HG03064 (cell line): ENCODE measurements around the gene ELL.

Source experiments
- ATAC-seq: cut with Tn5 transposase; IDR thresholded peaks from one replicate; pipeline ENCODE4 v1.9.1; 2021; ENCODE audit warnings: low read depth; ENCODE audit not compliant: unreplicated experiment

ELL gene

DNA sequence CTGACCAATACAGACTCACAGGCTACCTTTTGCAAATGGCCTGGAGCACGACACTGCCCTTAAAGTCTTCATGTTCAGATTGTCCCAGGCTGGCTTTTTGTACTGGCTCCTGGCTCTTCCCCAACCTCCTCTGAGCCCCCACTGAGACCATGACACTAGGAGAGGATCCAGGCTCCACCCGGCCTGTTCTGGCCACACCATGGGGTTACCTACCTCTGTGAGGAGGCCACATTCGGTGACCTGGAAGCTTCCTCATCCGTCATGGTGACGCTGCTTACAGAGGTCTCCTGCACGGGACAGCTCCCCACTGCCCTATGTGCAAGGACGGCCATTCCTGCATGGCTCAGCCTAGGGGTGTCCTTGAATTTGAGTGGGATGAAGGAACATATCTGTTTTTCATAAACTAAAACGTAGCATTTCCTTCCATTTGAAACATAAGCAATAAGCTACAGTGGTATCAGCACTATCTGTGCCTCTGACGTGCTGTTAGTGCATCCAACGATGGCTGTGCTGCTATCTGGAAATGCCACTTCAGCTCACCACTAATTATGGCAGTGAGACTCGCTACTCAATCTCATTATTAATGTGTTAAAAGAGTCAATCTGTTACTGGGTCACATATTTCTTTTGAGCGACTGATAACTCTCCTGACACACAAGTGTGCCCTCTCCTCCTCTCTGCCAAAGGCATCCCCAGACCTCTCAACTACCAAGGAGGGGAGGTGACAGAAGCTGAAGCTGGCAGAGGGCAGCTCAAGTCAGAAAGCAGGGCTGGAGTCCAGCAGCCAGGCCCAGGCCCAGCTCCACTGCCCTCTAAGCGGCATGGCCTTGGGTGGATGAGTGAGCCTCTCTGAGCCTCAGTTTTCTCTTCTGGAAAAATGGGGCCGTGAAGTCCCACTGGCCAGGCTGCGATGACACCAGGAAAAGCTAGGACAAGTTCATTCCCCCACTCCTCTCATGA is 29.6 kb downstream of the ELL start:
- ATAC-seq, result no peak

DNA sequence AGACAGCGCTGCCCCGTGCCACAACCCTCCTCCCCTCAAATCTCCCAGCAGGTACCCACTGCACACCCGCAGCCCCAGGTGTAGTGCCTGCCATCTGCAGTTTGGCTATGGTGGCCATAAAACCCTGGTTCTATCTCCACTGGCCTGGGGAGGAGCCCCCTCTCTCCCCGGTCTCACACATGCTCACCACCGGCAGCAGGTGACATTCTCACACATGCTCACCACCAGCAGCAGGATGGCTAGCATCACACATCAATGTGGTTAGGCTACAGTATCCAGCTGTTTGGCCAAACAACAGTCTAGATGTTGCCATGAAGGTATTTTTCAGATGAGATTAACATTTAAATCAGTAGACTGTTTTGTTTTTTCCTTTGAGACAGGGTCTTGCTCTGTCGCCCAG is 31.1 kb downstream of the ELL start:
- ATAC-seq, result no peak

DNA sequence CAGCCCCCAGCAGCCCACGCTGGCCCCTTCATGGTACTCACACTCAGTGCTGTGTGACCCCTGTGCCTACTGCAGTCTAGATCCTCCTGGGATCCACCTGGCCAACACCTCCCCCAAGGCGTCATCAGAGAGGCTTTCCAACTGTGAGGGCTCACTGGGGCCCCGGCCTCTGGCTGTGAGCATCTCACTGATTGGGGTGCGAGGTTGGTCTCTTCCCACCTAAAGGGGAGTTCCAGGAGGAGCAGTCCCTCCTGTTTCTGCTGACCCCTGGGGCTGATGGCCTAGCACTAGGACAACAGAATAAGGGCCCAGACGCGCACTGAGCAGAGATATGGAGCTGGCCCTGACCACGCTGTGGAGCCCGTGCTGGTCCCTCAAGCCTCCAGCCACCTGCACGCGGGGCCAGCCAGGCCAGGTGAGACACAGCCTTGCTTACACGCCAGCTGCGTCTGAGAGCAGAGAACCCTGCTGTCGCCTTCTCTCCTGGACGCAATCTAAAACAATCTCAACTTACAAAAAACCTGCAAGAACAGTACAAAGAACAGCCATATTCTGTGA is 32.2 kb downstream of the ELL start:
- ATAC-seq, result no peak

DNA sequence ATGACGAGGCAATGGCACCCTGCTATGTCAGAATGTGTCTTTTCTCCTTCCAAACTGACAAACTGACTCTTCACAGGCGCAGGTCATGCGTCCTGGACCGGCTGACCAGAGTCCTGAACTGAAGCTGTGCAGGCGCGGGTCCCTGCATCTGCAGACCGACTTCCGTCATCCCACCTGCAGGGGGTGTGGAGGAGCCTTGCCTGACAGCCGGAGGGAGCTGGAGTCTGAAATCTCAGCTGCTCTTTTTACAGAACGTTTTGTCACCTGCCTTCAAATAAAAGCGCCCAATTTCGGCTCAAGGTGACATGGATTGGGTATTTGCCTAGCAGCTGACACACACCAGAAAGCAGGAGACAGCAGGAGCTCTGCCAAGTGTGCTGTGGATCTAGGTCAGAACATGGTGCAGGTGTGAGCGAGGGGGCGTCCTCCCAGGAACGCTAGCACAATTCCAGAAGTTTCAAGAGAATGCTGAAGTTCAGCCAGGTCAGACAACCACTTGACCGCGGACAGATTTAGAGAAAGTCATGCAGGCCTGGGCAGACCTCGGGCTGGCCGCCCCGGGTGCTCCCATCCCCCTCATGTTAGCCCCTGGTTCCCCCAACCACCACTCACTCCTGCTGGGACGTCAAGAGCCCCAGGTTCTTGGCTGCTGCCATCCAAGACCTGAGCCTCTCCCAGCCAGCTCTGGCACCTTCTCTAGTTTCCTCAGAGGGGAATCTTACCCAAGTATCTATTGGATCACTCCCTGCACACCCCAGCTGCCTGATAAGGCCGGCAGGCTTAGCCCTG is 32.8 kb downstream of the ELL start:
- no peak for ATAC-seq

DNA sequence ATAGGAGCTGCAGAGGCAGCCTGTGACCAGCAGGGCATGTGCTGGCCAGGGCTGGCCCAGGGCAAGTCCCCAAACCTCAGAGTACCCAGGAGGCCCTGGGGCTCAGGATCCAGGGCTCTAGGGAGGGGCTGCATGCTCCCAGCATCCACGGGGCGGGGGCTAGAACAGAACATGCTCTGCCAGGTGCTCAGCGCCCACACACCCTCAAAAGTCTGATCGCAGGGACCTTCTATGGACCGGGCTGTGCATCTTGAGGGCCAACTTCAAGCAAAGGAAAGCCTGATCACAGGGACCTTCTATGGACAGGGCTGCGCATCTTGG is 33.5 kb downstream of the ELL start:
- ATAC-seq, result no peak

DNA sequence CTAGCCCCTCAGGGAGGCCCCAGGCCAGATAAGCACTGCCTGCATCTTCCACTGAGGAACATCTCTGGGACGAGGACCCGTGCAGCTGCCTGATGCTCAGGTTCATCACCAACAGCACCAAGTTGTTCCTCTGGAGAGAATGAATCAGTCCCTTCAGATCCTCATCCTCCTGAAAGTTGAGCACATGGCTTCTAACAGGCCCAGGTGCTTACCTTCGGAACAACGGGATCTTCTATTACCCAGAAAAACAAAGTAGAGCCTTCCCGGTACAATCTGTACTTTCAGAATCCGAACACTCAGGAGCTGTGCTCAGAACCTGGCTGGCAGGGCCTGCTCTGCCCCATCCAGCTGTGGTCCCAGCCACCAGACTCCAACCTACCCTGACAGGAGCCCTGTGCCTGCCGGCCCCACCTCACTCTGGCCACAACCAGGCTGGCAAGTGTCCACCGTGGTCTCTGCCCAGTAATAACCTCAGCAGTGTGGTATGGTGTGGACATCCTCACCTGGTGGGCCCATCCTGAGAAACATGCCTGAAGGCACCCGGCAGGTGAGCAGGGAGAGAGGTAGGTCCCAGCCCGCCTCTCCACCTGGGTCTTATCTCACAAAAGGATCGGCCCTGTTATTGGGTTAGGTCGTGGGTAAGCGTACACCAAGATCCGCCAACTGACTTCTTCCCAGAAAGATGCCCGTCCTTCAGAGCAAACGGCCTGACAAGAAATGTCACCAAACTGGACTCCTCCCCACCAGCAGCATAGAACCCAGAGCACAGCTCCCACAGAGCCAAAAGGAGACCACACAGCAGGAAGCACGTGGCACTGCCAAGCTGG is 34.1 kb downstream of the ELL start:
- no peak for ATAC-seq

DNA sequence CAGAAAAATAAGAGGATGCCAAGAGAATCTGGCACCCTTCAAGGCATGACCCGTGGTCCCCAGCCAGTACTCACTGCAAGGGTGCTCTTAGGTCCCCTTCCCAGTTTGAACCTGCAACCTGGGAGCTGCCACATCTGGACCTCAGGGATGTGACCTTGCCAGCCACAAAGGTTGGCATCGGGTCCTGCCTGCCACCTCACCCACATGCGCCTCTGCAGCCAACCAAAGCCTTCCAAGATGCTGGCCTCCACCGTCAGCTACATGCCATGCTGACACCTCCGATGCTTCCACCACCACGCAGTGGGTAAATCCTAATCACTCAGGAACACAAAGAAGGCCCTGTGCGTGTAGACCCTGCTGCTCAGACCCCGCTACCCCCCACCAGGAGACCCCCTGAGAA is 35.1 kb downstream of the ELL start:
- ATAC-seq, result no peak

DNA sequence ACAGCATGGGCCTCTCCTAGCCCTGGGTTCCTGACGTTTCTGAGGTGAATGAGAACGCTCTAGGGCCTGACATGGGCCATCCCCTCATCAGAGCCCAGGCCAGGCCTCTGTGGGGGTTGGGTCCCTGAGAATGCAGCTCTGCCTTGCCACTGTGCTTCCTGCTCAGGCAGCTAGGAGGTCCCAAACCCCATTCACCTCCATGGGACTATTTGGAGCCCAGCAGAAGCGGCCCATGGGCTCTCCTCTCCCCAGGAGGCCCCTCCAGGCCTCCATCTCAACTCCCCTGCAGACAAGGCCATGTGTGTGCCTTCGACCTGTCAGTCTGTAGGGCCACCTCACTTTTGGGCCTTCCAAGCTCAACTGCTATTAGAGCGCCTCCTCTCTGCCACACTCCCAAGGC is 36.9 kb downstream of the ELL start:
- ATAC-seq, result no peak

DNA sequence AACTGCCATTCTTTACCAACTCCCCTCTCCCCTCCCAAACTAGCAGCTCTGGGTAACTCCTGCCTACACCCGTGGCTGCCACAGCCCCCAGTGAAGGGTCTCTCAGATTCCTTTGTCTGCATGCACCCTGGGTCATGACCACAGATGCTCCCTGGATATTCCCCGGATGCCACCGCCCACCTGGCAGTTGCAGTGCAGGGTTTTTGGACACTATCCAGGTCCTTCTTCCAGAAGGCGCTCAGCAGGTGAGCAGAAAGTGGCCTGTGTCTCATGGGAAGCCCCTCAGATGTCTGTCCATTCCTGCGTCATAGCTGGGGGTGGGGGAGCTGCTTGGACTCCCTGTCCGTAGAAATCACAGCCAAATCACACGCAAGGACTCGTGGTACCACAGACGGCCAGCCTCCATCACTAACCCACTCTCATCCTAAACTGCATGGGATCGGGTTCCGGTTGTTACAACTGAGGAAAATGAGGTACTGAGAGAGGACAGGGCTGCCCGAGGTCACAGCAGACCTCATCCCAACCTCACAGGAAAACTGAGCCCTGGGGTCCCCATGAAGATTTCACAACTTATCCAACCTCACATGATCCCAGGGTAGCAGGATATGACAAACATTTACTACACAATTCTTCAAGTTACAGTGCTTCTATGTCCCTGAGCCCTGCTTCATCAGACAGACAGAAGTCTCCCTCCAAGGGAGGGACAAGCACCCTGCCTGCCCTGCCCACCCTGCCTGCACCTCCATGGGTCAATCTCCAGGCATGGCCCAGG is 38.6 kb downstream of the ELL start:
- no peak for ATAC-seq

DNA sequence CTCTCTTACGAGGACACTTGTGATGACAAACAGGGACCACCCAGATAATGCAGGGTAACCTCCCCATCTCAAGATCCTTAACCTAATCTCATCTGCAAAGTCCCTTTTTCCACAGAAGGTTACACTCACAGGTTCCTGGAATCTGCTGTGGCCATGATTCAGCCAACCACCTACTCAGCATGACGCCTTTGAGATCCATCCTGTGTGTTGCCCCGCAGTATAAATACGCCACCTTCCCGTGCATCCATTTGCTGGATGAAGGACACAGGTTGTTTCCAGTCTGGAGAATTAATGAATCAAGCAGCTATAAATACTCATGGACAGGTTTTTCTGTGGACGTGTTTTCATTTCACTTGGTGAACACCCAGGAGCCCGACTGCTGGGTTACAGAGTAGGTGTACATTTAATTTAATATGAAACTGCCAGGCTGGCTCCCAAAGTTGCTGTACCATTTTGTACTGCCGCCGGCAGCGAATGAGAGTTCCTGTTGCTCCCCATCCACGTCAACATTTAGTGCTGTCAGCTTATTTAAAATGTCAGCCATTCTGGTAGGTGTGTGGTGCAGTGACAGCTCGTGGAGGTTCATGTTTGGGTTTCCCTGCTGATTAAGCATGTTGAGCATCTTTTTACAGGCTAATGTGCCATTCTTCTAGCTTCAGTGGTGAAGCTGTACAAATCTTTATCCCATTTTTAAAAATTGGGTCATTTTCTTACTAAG is 40.2 kb downstream of the ELL start:
- ATAC-seq, result no peak

DNA sequence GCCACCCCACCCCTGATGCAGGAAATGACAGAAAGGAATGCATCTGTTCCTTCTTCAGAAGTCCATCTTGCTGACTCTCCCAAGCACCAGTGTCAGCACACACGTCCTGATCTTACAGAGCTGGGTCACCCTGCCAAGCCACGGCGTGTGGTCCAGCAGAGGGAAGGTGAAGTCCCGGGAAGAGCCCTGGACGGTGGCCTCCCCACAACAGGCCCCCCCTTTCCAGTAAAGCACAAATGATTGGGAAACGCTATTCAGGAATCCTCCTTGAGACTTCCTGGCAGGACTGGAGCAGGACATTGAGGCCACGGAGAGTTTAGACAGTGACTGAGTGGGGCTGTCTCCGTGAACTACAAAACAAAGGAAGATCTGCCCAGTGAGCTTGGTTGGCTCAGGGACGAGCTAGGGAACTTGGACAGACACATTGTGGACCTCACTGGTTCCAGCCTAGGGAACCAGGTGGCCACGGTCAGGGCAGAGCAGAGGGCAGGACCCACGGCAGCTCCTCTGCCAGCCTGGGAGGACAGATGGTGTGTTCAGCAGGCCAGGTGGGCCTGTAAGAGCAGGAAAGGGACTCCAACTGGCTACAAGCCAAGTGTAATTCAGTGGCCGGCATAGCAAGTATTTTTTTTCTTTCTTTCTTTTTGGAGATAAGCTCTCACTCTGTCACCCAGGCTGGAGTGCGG is 41.7 kb downstream of the ELL start:
- no peak for ATAC-seq

DNA sequence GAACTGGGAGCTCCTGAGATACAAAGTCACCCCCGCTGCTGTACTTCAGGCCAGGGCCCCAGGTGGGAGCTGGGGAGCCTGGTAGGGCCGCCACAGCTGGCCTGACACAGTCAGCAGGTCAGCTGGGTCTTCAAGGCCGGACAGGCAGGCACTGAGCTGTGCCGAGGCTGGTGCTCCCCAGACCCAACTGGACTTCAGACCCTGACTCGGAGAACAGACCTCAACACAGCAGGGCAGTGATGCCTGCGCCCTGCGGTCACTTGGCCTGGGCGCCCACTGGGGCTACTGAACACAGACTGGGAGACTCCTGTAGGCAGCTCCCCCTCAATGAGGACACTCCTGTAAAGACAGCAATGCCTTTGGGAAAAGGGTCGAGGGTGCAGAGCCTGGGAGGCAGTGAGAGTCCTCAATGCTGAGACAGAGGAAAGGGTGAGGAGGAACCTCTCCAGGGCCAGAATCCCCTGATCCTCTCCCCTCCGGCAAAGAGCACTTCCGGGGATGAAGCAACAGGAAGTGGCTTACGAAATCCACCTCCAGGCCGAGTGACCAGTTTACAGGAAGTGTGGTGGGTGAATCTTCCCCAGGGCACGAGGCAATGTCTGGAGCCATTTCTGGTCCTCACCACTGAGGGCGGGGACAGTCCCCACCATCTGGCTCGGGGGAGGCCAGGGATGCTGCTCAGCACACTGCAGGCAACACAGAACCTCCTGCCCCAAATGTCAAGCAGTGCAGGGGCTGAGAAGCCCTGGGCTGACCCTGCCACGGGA is 43.1 kb downstream of the ELL start:
- no peak for ATAC-seq

DNA sequence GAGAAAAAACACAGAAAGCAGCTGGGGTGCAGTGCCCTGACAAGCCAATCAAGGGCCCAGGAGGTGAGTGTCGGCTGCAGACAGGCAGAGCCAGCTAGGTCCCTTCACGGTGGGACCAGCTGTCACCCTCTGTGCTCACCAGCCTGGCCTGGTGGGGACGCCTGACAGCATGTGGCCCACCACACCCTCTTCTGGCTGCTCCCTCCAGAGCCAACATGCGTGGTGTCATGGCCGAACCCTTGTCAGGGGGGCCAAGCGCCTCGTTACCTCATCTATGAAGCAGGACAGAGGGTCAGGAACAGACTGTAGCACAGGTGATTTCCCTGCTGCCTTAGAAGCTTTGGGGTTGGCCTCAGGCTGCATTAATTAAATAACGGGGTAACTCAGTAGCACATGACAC is 43.9 kb downstream of the ELL start:
- no peak for ATAC-seq

DNA sequence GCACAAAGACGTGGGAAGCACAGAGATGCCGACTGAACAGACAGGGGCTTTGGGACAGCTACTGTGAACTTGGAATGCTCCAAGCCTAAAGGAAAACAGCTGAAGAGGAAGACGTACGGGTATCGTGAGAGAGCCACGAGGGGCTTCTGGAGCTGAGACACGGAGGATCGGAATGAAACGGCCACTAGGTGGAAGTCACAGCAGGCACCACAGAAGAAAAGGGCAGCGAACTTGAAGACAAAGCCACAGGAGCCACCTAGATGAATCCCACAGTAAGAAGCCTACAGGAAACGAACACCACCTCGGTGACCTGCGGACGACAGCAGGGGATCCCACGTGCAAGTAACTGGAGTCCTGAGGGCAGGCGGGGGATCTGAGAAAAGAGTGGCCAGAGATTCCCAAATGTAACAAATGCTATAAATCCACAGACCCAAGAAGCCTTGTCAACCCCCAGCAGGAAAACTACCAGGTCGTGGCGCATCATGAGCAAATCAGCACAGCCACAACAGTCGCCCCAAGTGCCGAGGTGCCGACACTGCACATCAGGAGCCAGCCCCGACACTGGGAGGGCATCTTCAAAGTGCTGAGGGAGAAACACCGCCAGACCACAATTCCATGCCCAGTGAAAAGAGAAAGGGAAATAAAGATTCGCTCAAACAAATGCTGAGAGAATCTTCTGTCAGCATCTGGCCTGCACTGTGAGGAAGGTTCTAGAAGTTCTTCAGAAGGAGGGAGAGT is 44.7 kb downstream of the ELL start:
- ATAC-seq, result no peak

DNA sequence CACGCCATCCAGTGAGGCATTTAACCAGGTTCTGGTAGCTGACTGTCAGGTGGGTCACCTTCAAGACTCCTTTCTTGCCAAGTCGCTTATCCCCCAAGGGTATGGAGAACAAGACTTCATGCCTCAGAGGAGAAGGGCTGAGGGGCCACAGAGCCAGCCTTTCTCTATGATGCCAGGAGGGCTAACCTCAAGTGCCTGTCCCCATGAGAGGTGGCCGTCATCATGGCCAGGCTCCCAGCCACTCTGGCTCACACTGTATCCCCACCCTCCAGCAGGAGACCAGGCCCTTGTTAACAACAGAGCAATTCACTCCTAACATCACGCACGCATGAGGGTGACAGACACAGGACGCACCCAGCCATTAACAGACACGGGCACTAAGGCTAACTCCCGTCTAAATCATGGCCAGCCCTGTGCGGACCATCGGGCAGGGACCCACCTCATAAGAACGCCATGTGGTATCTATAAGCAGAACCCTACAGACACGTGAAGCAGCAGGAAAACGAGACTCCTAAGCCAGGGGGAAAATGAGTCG is 45.3 kb downstream of the ELL start:
- no peak for ATAC-seq

DNA sequence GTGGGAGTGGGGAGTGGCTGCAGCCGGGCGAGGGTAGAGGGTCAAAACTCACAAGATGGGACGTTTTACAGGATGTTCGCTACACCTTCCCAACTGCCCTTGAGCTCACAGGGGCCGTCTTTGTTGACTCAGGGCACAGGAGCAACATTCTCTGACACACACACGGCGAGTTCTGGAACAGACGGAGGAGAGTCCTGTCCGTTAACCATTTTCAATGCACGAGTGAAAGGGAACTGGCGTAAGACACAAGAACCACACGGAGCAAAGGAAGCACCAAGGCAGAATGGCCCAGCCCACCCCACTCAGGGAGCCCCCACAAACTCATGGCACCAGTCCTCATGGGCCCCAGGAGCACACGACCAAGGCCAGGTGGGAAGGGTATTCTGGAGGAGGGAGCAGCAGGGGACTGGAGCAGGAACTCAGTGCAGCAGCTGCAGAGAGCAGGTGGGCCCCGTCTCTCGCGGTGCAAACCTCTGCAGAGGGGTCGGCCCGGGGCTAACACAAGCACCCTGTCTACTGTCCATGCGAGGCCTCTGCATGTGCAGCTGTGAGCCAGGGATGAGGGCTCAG is 46.0 kb downstream of the ELL start:
- ATAC-seq, result no peak

DNA sequence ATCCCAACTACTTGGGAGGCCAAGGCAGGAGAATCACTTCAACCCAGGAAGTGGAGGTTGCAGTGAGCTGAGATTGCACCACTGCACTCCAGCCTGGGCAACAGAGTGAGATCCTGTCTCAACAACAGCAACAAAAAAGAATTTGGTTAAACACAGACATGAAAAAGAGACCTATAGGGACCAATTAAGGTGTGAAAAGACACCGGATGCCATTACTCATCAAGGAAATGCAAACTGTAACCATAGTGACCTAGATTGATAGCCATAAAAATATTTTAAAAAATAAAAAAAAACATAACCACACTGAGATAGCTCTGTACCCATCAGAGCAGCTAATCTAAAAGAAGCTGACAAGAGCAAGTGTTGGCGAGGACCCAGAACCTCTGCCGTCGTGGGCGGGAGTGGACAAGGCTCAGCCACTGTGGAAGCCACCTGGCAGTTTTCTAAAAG is 46.8 kb downstream of the ELL start:
- no peak for ATAC-seq
